NOMO-1 treated with dmso at 0.1 percent for 144 hours (cell line): ENCODE results near the gene HRH1.
"Not testable (repeated sequence)": the region's sequence is repeated elsewhere in the genome, so short reads cannot be mapped to it uniquely, and the experiment has no call there.

Source experiments
- DNase-seq: peaks from one replicate; lab custom pipeline; 2025; ENCODE audit not compliant: unreplicated experiment; lab: John Stamatoyannopoulos, UW

HRH1 gene

GRCh38 chr3:11201251-11202019 lies 47.1 kb downstream of the HRH1 start:
- DNase-seq = no peak

GRCh38 chr3:11203961-11204360 lies 49.7 kb downstream of the HRH1 start:
- no peak for DNase-seq

- no peak for DNase-seq
These were observed 50.5 kb downstream of the HRH1 start for GRCh38 chr3:11204697-11205348.

- not testable (repeated sequence) for DNase-seq
These were observed 51.6 kb downstream of the HRH1 start for GRCh38 chr3:11205881-11206280.

GRCh38 chr3:11206316-11206715 lies 52.0 kb downstream of the HRH1 start:
- DNase-seq = no peak

GRCh38 chr3:11206953-11207352 lies 52.7 kb downstream of the HRH1 start:
- no peak for DNase-seq

GRCh38 chr3:11211531-11212298 lies 57.4 kb downstream of the HRH1 start:
- no peak for DNase-seq

GRCh38 chr3:11212299-11212608 lies 58.0 kb downstream of the HRH1 start:
- DNase-seq = no peak

- no peak for DNase-seq
These were observed 58.5 kb downstream of the HRH1 start for GRCh38 chr3:11212784-11213183.

GRCh38 chr3:11213810-11214450 lies 59.6 kb downstream of the HRH1 start:
- no peak for DNase-seq

- no peak for DNase-seq
These were observed 60.2 kb downstream of the HRH1 start for GRCh38 chr3:11214451-11214978.

- peak; percentile 62 for DNase-seq
These were observed 63.1 kb downstream of the HRH1 start for GRCh38 chr3:11217370-11217769.

- no peak for DNase-seq
These were observed 65.9 kb downstream of the HRH1 start for GRCh38 chr3:11220230-11220629.

- no peak for DNase-seq
These were observed 67.6 kb downstream of the HRH1 start for GRCh38 chr3:11221818-11222415.

- DNase-seq = no peak
These were observed 69.7 kb downstream of the HRH1 start for GRCh38 chr3:11224010-11224409.

GRCh38 chr3:11224870-11225229 lies 70.6 kb downstream of the HRH1 start:
- no peak for DNase-seq

GRCh38 chr3:11226042-11226370 lies 71.7 kb downstream of the HRH1 start:
- DNase-seq = no peak

- DNase-seq = no peak
These were observed 73.7 kb downstream of the HRH1 start for GRCh38 chr3:11228041-11228440.

GRCh38 chr3:11230125-11230524 lies 75.8 kb downstream of the HRH1 start:
- no peak for DNase-seq

GRCh38 chr3:11230832-11231231 lies 76.5 kb downstream of the HRH1 start:
- no peak for DNase-seq

- no peak for DNase-seq
These were observed 81.1 kb downstream of the HRH1 start for GRCh38 chr3:11235385-11235784.
